Duodenal mucosa (tissue), 2 donors: ENCODE results near the gene NALCN.

ENCODE experiments used
- H3K27ac ChIP-seq: one replicate; pipeline ENCODE4 v1.7.0; 2013; ENCODE audit warnings: low read depth, low read length
- H3K27me3 ChIP-seq, 2 donors: one replicate each; pipeline ENCODE4 v1.7.0; 2013; ENCODE audit warnings: low read length in 2 of 2, control low read depth in 1 of 2; ENCODE audit not compliant: insufficient read depth in 2 of 2, control insufficient read depth in 1 of 2
- H3K36me3 ChIP-seq, 2 donors: one replicate each; pipeline ENCODE4 v1.7.0; 2013; ENCODE audit warnings: low read length in 2 of 2, control low read depth in 1 of 2; ENCODE audit not compliant: insufficient read depth in 2 of 2, control insufficient read depth in 1 of 2
- H3K4me1 ChIP-seq, 2 donors: one replicate each; pipeline ENCODE4 v1.7.0; 2013; ENCODE audit warnings: low read length in 2 of 2, control low read depth in 1 of 2; ENCODE audit not compliant: insufficient read depth in 2 of 2, control insufficient read depth in 1 of 2
- H3K4me3 ChIP-seq, 2 donors: one replicate each; pipeline ENCODE4 v1.7.0; 2013; ENCODE audit warnings: low read length in 2 of 2, low read depth in 1 of 2
- H3K9ac ChIP-seq, 2 donors: one replicate each; pipeline ENCODE4 v1.7.0; 2013; ENCODE audit warnings: low read length in 2 of 2, low read depth in 1 of 2
- H3K9me3 ChIP-seq, 2 donors: one replicate each; pipeline ENCODE4 v1.7.0; 2013; ENCODE audit warnings: low read length in 2 of 2, control low read depth in 1 of 2; ENCODE audit not compliant: control insufficient read depth in 1 of 2

Gene NALCN

GRCh38 chr13:101416181-101417042 lies at the start of gene NALCN:
Gene NALCN (minus strand): TSS chr13:101416508. CDS start chr13:101399126, 17,382 bp downstream.
- H3K27me3 ChIP-seq: peaks cover 14 to 22% of the 10 kb centered on the region in 2 donors
- H3K4me3 ChIP-seq: peak within 1 kb of the TSS in 1 of 2 donors; percentile 30
- H3K27ac ChIP-seq: no peak within 1 kb of the TSS
- H3K4me1 ChIP-seq: no peaks in the 10 kb centered on the region
- no peaks in the 10 kb centered on the region for H3K36me3 ChIP-seq
- no peak within 1 kb of the TSS for H3K9ac ChIP-seq
- no peaks in the 10 kb centered on the region for H3K9me3 ChIP-seq

GRCh38 chr13:101465877-101466276 lies 49.6 kb upstream of the NALCN start:
- Histone ChIP-seq H3K9ac (no peak overlapping the region), H3K9me3 (no peaks in the 10 kb centered on the region), H3K27ac (no peak overlapping the region), H3K4me1 (no peaks in the 10 kb centered on the region), H3K36me3 (no peaks in the 10 kb centered on the region), H3K27me3 (no peaks in the 10 kb centered on the region), H3K4me3 (no peak overlapping the region)

GRCh38 chr13:101457176-101457575 lies 40.9 kb upstream of the NALCN start:
- H3K4me3 ChIP-seq: no peak overlapping the region
- H3K9me3 ChIP-seq: no peaks in the 10 kb centered on the region
- H3K4me1 ChIP-seq: peaks cover 0 to 3% of the 10 kb centered on the region in 2 donors
- H3K27me3 ChIP-seq: no peaks in the 10 kb centered on the region
- H3K9ac ChIP-seq: no peak overlapping the region
- H3K27ac ChIP-seq: no peak overlapping the region
- no peaks in the 10 kb centered on the region for H3K36me3 ChIP-seq

- Histone ChIP-seq H3K27me3 (no peaks in the 10 kb centered on the region), H3K9ac (no peak overlapping the region), H3K9me3 (no peaks in the 10 kb centered on the region), H3K36me3 (no peaks in the 10 kb centered on the region), H3K4me1 (peaks cover 0 to 3% of the 10 kb centered on the region in 2 donors), H3K4me3 (no peak overlapping the region), H3K27ac (no peak overlapping the region)
Measured at GRCh38 chr13:101455863-101456262, 39.6 kb upstream of the NALCN start.

- H3K4me3 ChIP-seq: no peak overlapping the region
- H3K27ac ChIP-seq: no peak overlapping the region
- no peaks in the 10 kb centered on the region for H3K27me3 ChIP-seq
- no peak overlapping the region for H3K9ac ChIP-seq
- no peaks in the 10 kb centered on the region for H3K9me3 ChIP-seq
- no peaks in the 10 kb centered on the region for H3K36me3 ChIP-seq
- peaks cover 0 to 3% of the 10 kb centered on the region in 2 donors for H3K4me1 ChIP-seq
Measured at GRCh38 chr13:101454767-101455166, 38.5 kb upstream of the NALCN start.

GRCh38 chr13:101453784-101454201 lies 37.5 kb upstream of the NALCN start:
- H3K27ac ChIP-seq: no peak overlapping the region
- peak overlapping the region; percentile 63 for H3K4me3 ChIP-seq
- H3K27me3 ChIP-seq: no peaks in the 10 kb centered on the region
- no peaks in the 10 kb centered on the region for H3K9me3 ChIP-seq
- no peak overlapping the region for H3K9ac ChIP-seq
- no peaks in the 10 kb centered on the region for H3K36me3 ChIP-seq
- peaks cover 0 to 3% of the 10 kb centered on the region in 2 donors for H3K4me1 ChIP-seq

- Histone ChIP-seq H3K27ac (no peak within 1 kb of the TSS), H3K27me3 (no peaks in the 10 kb centered on the region), H3K4me1 (peaks cover 0 to 3% of the 10 kb centered on the region in 2 donors), H3K4me3 (peak within 1 kb of the TSS; percentile 63), H3K9me3 (no peaks in the 10 kb centered on the region), H3K36me3 (no peaks in the 10 kb centered on the region), H3K9ac (no peak within 1 kb of the TSS)
Measured at GRCh38 chr13:101452519-101453485, 36.5 kb upstream of the NALCN start, which contains the start of gene ITGBL1. Gene ITGBL1 (plus strand): TSS chr13:101452675. CDS start chr13:101452834, 159 bp downstream.

GRCh38 chr13:101451641-101452040 lies 35.3 kb upstream of the NALCN start:
- no peak overlapping the region for H3K27ac ChIP-seq
- no peak overlapping the region for H3K9ac ChIP-seq
- H3K4me3 ChIP-seq: no peak overlapping the region
- no peaks in the 10 kb centered on the region for H3K36me3 ChIP-seq
- H3K27me3 ChIP-seq: no peaks in the 10 kb centered on the region
- H3K4me1 ChIP-seq: peaks cover 0 to 3% of the 10 kb centered on the region in 2 donors
- H3K9me3 ChIP-seq: no peaks in the 10 kb centered on the region

GRCh38 chr13:101450749-101451130 lies 34.4 kb upstream of the NALCN start:
- no peaks in the 10 kb centered on the region for H3K27me3 ChIP-seq
- H3K36me3 ChIP-seq: no peaks in the 10 kb centered on the region
- no peak overlapping the region for H3K27ac ChIP-seq
- no peak overlapping the region for H3K9ac ChIP-seq
- no peaks in the 10 kb centered on the region for H3K9me3 ChIP-seq
- no peak overlapping the region for H3K4me3 ChIP-seq
- peaks cover 0 to 3% of the 10 kb centered on the region in 2 donors for H3K4me1 ChIP-seq
